ENCODE data around the gene SHOC2. TPM values are rescaled to one million over a fixed set of nuclear protein-coding genes. Genes with fewer than 3 reads are reported as not detected.

The SHOC2 gene
- total and polyA plus RNA-seq, 2 donors (not counting 1 experiment from before 2014, with no cell fraction given): 45.3 to 83.6 TPM

DNA sequence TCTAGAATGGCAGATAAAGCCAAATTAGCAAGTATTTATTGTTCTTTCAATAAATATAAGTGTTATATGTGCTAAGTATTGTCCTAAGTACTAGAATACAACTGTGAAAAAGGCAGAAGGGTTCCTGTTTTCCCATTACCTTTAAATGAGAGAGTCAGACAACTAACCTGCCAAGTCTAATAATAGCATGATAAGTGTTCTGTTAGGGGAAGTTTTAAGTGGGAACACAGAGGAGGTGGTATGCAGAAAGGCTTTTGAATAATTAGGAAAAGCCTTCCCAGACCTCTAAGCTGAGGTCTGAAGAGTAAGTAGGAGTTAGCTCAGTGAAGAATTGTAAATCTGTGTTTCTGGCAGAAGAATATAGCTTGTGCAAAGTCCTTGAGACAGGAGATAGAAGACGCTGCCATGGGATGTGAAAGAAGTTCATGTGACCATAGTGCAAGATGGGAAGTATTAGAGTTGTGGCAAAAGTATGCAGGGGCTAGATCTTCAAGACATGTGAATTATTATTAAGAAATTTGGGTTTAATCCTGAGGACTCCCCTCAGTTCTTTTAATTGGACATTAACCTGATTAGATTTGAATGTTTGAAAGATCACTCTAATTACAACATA lies 12.5 kb downstream of the SHOC2 start:
- Histone ChIP-seq H3K9me3 (ENCODE audit: control insufficient read depth, insufficient read depth, low read depth, low read length) (no peaks in the 10 kb centered on the region), H3K4me3 (replicated peaks in 1 of 4; ENCODE audit: control extremely low read depth in 1 of 4, insufficient read depth in 1 of 4, low read depth in 3 of 4, low read length in 4 of 4) (no peak overlapping the region), H2AFZ (ENCODE audit: low read length) (no peak overlapping the region), H3K79me2 (ENCODE audit: control insufficient read depth, insufficient read depth, low read length) (peaks cover 77% of the 10 kb centered on the region), H3K4me2 (ENCODE audit: extremely low read depth, insufficient read depth, low read length) (no peak overlapping the region), H3K9ac (ENCODE audit: insufficient read depth, low read length) (no peak overlapping the region), H3K27ac (ENCODE audit: insufficient read depth, low read length) (no peak overlapping the region), H3K27me3 (ENCODE audit: control insufficient read depth, insufficient read depth, low read length) (no peaks in the 10 kb centered on the region), H4K20me1 (ENCODE audit: control insufficient read depth, extremely low read depth, insufficient read depth, low read length) (peaks cover 4% of the 10 kb centered on the region), H3K4me1 (ENCODE audit: control insufficient read depth, extremely low read depth, insufficient read depth, low read length) (no peaks in the 10 kb centered on the region), H3K36me3 (ENCODE audit: control insufficient read depth, insufficient read depth, low read length) (no peaks in the 10 kb centered on the region)
- TF ChIP-seq EZH2 (IDR thresholded peaks at IDR 0.05; ENCODE audit: low read length, missing control alignments): no peak
- TF ChIP-seq, protein P1, sequence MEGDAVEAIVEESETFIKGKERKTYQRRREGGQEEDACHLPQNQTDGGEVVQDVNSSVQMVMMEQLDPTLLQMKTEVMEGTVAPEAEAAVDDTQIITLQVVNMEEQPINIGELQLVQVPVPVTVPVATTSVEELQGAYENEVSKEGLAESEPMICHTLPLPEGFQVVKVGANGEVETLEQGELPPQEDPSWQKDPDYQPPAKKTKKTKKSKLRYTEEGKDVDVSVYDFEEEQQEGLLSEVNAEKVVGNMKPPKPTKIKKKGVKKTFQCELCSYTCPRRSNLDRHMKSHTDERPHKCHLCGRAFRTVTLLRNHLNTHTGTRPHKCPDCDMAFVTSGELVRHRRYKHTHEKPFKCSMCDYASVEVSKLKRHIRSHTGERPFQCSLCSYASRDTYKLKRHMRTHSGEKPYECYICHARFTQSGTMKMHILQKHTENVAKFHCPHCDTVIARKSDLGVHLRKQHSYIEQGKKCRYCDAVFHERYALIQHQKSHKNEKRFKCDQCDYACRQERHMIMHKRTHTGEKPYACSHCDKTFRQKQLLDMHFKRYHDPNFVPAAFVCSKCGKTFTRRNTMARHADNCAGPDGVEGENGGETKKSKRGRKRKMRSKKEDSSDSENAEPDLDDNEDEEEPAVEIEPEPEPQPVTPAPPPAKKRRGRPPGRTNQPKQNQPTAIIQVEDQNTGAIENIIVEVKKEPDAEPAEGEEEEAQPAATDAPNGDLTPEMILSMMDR (conservative IDR thresholded peaks at IDR 0.05 in 1 of 2, IDR thresholded peaks at IDR 0.05 in 1 of 2; ENCODE audit: low read depth in 1 of 2, low read length in 2 of 2): no peak
- no peak for DNase-seq (ENCODE audit: low read depth in 2 of 2)

DNA sequence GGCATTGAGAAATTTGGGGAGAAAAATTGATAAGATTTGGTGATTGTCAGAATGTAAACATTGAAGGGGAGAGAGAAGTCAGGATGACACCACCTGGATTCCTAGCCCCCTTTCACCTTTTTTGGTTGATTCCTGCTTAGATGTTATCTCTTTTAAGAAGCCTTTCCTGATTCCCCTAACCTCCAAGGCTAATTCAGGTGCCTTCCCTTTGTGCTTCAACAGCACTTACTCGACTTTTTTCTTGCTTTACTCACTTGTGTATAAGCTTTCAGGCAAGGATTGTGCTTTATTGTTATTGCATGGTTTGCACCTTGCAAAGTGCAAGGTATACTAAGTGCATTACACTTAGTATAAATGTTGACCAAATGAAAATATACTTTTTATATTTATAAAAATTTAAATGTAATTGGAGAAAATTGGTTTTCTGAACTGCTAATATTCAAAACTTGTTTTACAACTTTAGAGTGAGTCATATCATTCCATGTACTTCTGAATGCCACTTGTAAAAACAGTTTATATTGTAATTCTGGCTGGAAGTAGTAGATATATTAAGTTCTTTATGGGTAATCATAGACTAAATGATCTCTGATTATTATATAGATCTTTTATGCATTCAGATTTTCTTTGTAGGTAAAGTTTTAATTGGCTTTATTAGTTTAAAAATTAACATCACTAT lies 13.2 kb downstream of the SHOC2 start:
- peaks cover 4% of the 10 kb centered on the region for H4K20me1 ChIP-seq (ENCODE audit: control insufficient read depth, extremely low read depth, insufficient read depth, low read length)
- no peak for TF ChIP-seq EZH2 (IDR thresholded peaks at IDR 0.05; ENCODE audit: low read length, missing control alignments)
- TF ChIP-seq, protein P1 (conservative IDR thresholded peaks at IDR 0.05 in 1 of 2, IDR thresholded peaks at IDR 0.05 in 1 of 2; ENCODE audit: low read depth in 1 of 2, low read length in 2 of 2): no peak

DNA sequence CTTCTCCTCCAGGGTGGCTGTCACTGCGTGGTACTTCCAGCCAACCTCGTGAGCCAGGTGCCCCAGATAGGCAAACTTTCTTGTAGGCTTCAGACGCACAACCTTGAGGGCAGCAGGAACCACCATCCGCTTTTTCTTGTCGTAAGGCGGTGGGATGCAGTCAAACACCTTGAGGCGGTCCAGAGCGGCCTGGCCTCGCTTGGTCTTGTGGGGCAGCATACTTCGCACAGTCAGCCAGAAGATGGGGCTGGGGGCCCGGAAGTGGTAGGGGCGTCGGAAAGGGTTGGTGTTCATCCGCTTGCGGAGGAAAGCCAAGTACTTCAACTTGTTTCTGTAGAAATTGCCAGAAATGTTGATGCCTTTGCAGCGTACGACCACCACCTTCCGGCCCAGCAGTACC lies 17.4 kb downstream of the SHOC2 start:
- H3K27ac ChIP-seq (ENCODE audit: insufficient read depth, low read length): no peak overlapping the region
- no peak overlapping the region for H2AFZ ChIP-seq (ENCODE audit: low read length)
- H3K9ac ChIP-seq (ENCODE audit: insufficient read depth, low read length): no peak overlapping the region
- no peak overlapping the region for H3K4me3 ChIP-seq (replicated peaks in 1 of 4; ENCODE audit: control extremely low read depth in 1 of 4, insufficient read depth in 1 of 4, low read depth in 3 of 4, low read length in 4 of 4)
- no peaks in the 10 kb centered on the region for H3K4me1 ChIP-seq (ENCODE audit: control insufficient read depth, extremely low read depth, insufficient read depth, low read length)
- no peak for DNase-seq (ENCODE audit: low read depth in 2 of 2)
- no peaks in the 10 kb centered on the region for H3K36me3 ChIP-seq (ENCODE audit: control insufficient read depth, insufficient read depth, low read length)
- no peaks in the 10 kb centered on the region for H3K9me3 ChIP-seq (ENCODE audit: control insufficient read depth, insufficient read depth, low read depth, low read length)
- H3K4me2 ChIP-seq (ENCODE audit: extremely low read depth, insufficient read depth, low read length): no peak overlapping the region
- peaks cover 4% of the 10 kb centered on the region for H4K20me1 ChIP-seq (ENCODE audit: control insufficient read depth, extremely low read depth, insufficient read depth, low read length)
- TF ChIP-seq, protein P1 (conservative IDR thresholded peaks at IDR 0.05 in 1 of 2, IDR thresholded peaks at IDR 0.05 in 1 of 2; ENCODE audit: low read depth in 1 of 2, low read length in 2 of 2): no peak
- no peak for TF ChIP-seq EZH2 (IDR thresholded peaks at IDR 0.05; ENCODE audit: low read length, missing control alignments)
- H3K27me3 ChIP-seq (ENCODE audit: control insufficient read depth, insufficient read depth, low read length): no peaks in the 10 kb centered on the region
- H3K79me2 ChIP-seq (ENCODE audit: control insufficient read depth, insufficient read depth, low read length): peaks cover 73% of the 10 kb centered on the region

More for the DNA sequence above, 13.2 kb downstream of the SHOC2 start:
- H3K9ac ChIP-seq (ENCODE audit: insufficient read depth, low read length): no peak overlapping the region
- H3K4me3 ChIP-seq (replicated peaks in 1 of 4; ENCODE audit: control extremely low read depth in 1 of 4, insufficient read depth in 1 of 4, low read depth in 3 of 4, low read length in 4 of 4): no peak overlapping the region
- H3K79me2 ChIP-seq (ENCODE audit: control insufficient read depth, insufficient read depth, low read length): peaks cover 77% of the 10 kb centered on the region
- H3K4me2 ChIP-seq (ENCODE audit: extremely low read depth, insufficient read depth, low read length): no peak overlapping the region
- peak in 1 of 2 donors; percentile 8 for DNase-seq (ENCODE audit: low read depth in 2 of 2)
- H2AFZ ChIP-seq (ENCODE audit: low read length): no peak overlapping the region
- H3K36me3 ChIP-seq (ENCODE audit: control insufficient read depth, insufficient read depth, low read length): no peaks in the 10 kb centered on the region
- no peak overlapping the region for H3K27ac ChIP-seq (ENCODE audit: insufficient read depth, low read length)
- H3K27me3 ChIP-seq (ENCODE audit: control insufficient read depth, insufficient read depth, low read length): no peaks in the 10 kb centered on the region
- H3K4me1 ChIP-seq (ENCODE audit: control insufficient read depth, extremely low read depth, insufficient read depth, low read length): no peaks in the 10 kb centered on the region
- no peaks in the 10 kb centered on the region for H3K9me3 ChIP-seq (ENCODE audit: control insufficient read depth, insufficient read depth, low read depth, low read length)
